KMS-11 (cell line): Measurements from ENCODE around the gene OR2AT4.

Experiments
- H2AFZ ChIP-seq: fragments of 200-600 bp; sonication (generic); 2 replicates; pipeline ENCODE4 v1.6.1; 2016; ENCODE audit warnings: antibody characterized with exemption, mixed run types, low read depth
- H3K27ac ChIP-seq: fragments of 200-600 bp; sonication (generic); 2 replicates; pipeline ENCODE4 v1.6.1; 2016; ENCODE audit warnings: mild to moderate bottlenecking, mixed run types
- H3K27me3 ChIP-seq: fragments of 200-600 bp; sonication (generic); 2 replicates; pipeline ENCODE4 v1.6.1; 2017; ENCODE audit warnings: mild to moderate bottlenecking, low read depth, mixed run types, moderate library complexity; ENCODE audit not compliant: insufficient read depth
- H3K36me3 ChIP-seq: fragments of 200-600 bp; sonication (generic); 2 replicates; pipeline ENCODE4 v1.6.1; 2017; ENCODE audit warnings: mild to moderate bottlenecking, mixed run types; ENCODE audit not compliant: insufficient read depth
- H3K4me1 ChIP-seq: fragments of 200-600 bp; sonication (generic); 2 replicates; pipeline ENCODE4 v1.6.1; 2016; ENCODE audit warnings: mild to moderate bottlenecking, low read depth, mixed run types; ENCODE audit not compliant: poor library complexity, severe bottlenecking
- H3K4me2 ChIP-seq: fragments of 200-600 bp; sonication (generic); 2 replicates; pipeline ENCODE4 v1.7.0; 2016; ENCODE audit warnings: mild to moderate bottlenecking, mixed run types
- H3K4me3 ChIP-seq: fragments of 200-600 bp; sonication (generic); IDR thresholded peaks from 2 replicates; pipeline ENCODE4 v1.6.1; 2017; ENCODE audit warnings: low read depth, low read length, mixed read lengths; ENCODE audit not compliant: insufficient read depth
- H3K79me2 ChIP-seq: fragments of 200-600 bp; sonication (generic); 2 replicates; pipeline ENCODE4 v1.6.1; 2016; ENCODE audit warnings: low read depth, mixed run types; ENCODE audit not compliant: insufficient read depth
- H3K9ac ChIP-seq: fragments of 200-600 bp; sonication (generic); 2 replicates; pipeline ENCODE4 v1.6.1; 2016; ENCODE audit warnings: mild to moderate bottlenecking, mixed run types
- H4K20me1 ChIP-seq: fragments of 200-600 bp; sonication (generic); 2 replicates; pipeline ENCODE4 v1.6.1; 2016; ENCODE audit warnings: mild to moderate bottlenecking, mixed run types; ENCODE audit not compliant: insufficient read depth
- TF ChIP-seq, protein P1 (sequence below): fragments of 200-600 bp; sonication (generic); conservative IDR thresholded peaks from 2 replicates; pipeline ENCODE4 v1.6.1; 2017; ENCODE audit warnings: low read depth, mild to moderate bottlenecking, antibody characterized with exemption, low read length, moderate library complexity, mixed read lengths

OR2AT4 gene

DNA sequence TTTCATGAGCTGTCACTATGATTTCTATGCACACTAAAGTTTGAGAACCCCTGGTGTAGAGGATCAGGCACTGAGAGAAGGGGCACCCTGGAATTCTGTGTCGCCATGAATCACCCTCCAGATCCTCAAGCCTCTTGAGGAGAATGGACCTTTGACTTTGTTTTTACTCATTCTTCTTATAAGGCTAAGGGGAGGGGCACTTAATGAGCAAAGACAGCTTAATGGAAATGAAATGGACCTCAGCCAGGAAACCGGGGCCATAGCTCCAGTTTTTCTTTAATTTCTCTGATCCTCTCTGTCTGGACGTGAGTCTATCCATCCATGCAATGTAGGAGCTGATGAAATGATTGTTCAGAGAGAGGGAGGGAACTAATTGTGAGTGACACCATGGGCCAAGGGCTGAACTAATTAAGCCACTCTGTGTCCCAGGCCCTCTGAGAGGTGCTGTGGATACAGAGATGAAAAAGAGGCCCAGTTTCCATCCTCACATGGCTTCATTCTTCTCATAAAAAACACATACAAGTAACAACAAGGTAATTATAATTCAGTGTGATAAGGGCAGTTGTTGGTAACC, 32.8 kb downstream of the OR2AT4 start:
- no peaks in the 10 kb centered on the region for H4K20me1 ChIP-seq
- no peak overlapping the region for H3K9ac ChIP-seq
- H3K4me1 ChIP-seq = no peaks in the 10 kb centered on the region
- TF ChIP-seq, protein P1, sequence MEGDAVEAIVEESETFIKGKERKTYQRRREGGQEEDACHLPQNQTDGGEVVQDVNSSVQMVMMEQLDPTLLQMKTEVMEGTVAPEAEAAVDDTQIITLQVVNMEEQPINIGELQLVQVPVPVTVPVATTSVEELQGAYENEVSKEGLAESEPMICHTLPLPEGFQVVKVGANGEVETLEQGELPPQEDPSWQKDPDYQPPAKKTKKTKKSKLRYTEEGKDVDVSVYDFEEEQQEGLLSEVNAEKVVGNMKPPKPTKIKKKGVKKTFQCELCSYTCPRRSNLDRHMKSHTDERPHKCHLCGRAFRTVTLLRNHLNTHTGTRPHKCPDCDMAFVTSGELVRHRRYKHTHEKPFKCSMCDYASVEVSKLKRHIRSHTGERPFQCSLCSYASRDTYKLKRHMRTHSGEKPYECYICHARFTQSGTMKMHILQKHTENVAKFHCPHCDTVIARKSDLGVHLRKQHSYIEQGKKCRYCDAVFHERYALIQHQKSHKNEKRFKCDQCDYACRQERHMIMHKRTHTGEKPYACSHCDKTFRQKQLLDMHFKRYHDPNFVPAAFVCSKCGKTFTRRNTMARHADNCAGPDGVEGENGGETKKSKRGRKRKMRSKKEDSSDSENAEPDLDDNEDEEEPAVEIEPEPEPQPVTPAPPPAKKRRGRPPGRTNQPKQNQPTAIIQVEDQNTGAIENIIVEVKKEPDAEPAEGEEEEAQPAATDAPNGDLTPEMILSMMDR = no peak
- no peak overlapping the region for H3K27ac ChIP-seq
- H3K79me2 ChIP-seq = no peaks in the 10 kb centered on the region
- no peaks in the 10 kb centered on the region for H3K36me3 ChIP-seq
- H3K4me2 ChIP-seq = no peak overlapping the region
- no peaks in the 10 kb centered on the region for H3K27me3 ChIP-seq
- H3K4me3 ChIP-seq = no peak overlapping the region
- no peak overlapping the region for H2AFZ ChIP-seq

DNA sequence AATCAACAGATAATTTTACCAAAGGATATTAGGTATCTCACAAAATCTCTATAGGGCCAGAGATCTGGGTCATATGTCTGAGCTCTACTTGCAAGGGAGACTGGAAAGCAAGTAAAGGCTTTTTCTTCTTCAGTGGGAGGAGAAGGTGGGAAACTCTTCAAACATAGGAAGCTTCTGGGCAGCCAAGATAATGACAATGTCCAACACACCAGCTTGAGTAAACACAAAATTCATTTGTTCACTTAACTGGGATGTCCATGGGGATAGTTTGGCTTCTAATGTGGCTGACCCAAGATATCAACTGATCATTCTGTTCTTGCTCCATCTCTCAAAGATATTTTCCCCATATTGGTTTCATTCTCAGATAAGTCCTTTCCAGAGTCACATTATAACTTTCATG, 37.4 kb downstream of the OR2AT4 start:
- H3K27me3 ChIP-seq = no peaks in the 10 kb centered on the region
- H3K27ac ChIP-seq = no peak overlapping the region
- no peaks in the 10 kb centered on the region for H3K36me3 ChIP-seq
- H3K4me3 ChIP-seq = no peak overlapping the region
- H3K4me1 ChIP-seq = no peaks in the 10 kb centered on the region
- no peak overlapping the region for H3K4me2 ChIP-seq
- TF ChIP-seq, protein P1 = no peak
- H3K79me2 ChIP-seq = no peaks in the 10 kb centered on the region
- H4K20me1 ChIP-seq = no peaks in the 10 kb centered on the region
- H2AFZ ChIP-seq = no peak overlapping the region
- H3K9ac ChIP-seq = no peak overlapping the region

DNA sequence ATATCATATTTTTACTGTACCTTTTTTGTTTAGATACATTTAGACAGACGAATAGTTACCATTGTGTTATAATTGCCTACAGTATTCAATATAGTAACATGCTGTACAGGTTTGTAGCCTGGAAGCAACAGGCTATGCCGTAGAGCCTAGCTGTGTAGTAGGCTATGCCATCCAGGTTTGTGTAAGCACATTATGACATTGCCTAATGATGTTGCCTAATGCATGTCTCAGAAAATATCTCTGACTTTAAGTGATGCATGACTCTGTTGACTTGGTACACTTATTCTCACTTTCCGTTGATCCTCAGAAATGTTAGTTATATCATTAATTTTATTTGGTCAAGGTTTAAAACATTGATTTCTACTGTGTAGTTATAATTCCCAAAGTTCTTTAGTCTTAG, 39.9 kb downstream of the OR2AT4 start:
- Histone ChIP-seq H3K4me3 (no peak overlapping the region), H3K27me3 (no peaks in the 10 kb centered on the region), H2AFZ (no peak overlapping the region), H3K4me2 (no peak overlapping the region), H4K20me1 (no peaks in the 10 kb centered on the region), H3K36me3 (no peaks in the 10 kb centered on the region), H3K4me1 (no peaks in the 10 kb centered on the region), H3K79me2 (no peaks in the 10 kb centered on the region), H3K9ac (no peak overlapping the region), H3K27ac (no peak overlapping the region)
- TF ChIP-seq, protein P1 = no peak

DNA sequence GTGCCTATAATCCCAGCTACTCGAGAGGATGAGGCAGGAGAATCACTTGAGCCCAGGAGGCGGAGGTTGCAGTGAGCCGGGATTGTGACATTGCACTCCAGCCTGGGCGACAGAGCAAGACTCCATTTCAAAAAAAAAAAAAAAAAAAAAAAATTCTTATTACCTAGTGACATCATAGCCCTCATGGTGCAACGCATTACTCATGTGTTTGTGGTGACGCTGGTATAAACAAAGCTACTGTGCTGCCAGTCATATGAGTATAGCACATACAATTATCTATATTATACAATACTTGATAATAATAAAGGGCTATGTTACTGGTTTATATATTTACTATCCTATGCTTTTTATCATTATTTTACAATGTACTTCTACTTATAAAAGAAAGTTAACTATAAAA, 41.2 kb downstream of the OR2AT4 start:
- H3K27me3 ChIP-seq = no peaks in the 10 kb centered on the region
- TF ChIP-seq, protein P1 = no peak

More for the DNA sequence above, 41.2 kb downstream of the OR2AT4 start:
- Histone ChIP-seq H3K27ac (no peak overlapping the region), H3K79me2 (no peaks in the 10 kb centered on the region), H2AFZ (no peak overlapping the region), H3K4me1 (no peaks in the 10 kb centered on the region), H3K36me3 (no peaks in the 10 kb centered on the region), H3K4me2 (no peak overlapping the region), H3K4me3 (no peak overlapping the region), H3K9ac (no peak overlapping the region), H4K20me1 (no peaks in the 10 kb centered on the region)
